GM18951 (cell line): ENCODE measurements around the gene RANGRF.

Experiments
- POLR2A ChIP-seq: IDR thresholded peaks from 4 replicates; pipeline ENCODE4 v1.6.1; 2011; ENCODE audit warnings: mild to moderate bottlenecking; ENCODE audit not compliant: insufficient read length, insufficient read depth; ENCODE audit errors: extremely low read depth
- in situ Hi-C: fragments of 300-500 bp; cut with MboI; formaldehyde crosslinking; loops from one replicate; pipeline ENCODE4 v1.12.0; 2022; ENCODE audit warnings: low sequenced_read_pairs, mixed read lengths, inconsistent platforms; ENCODE audit not compliant: unreplicated experiment

Gene RANGRF

DNA sequence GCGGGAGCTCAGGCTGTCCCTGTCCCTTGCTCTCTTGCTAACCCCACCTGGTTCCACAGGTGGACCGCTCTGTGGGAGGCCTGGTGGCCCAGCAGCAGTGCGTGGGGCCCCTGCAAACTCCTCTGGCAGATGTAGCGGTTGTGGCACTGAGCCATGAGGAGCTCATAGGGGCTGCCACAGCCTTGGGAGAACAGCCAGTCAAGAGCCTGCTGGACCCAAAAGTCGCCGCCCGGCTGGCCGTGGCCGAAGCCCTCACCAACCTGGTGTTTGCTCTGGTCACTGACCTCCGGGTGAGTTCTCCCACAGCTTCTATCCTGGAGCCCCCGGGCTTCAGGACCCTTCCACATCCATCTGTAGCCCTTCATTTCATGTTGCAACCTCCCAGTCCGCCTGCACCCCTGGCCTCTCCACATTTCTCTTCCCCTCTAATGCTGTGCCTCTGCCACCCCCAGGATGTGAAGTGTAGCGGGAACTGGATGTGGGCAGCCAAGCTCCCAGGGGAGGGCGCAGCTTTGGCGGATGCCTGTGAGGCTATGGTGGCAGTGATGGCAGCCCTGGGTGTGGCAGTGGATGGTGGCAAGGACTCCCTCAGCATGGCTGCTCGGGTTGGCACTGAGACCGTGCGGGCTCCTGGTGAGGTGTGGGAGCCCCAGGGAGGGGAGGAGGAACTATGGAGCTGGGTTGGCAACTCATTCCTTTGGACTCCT, 23.5 kb upstream of the RANGRF start:
- in situ Hi-C loops, result no loop called here
- TF ChIP-seq POLR2A, result no peak

DNA sequence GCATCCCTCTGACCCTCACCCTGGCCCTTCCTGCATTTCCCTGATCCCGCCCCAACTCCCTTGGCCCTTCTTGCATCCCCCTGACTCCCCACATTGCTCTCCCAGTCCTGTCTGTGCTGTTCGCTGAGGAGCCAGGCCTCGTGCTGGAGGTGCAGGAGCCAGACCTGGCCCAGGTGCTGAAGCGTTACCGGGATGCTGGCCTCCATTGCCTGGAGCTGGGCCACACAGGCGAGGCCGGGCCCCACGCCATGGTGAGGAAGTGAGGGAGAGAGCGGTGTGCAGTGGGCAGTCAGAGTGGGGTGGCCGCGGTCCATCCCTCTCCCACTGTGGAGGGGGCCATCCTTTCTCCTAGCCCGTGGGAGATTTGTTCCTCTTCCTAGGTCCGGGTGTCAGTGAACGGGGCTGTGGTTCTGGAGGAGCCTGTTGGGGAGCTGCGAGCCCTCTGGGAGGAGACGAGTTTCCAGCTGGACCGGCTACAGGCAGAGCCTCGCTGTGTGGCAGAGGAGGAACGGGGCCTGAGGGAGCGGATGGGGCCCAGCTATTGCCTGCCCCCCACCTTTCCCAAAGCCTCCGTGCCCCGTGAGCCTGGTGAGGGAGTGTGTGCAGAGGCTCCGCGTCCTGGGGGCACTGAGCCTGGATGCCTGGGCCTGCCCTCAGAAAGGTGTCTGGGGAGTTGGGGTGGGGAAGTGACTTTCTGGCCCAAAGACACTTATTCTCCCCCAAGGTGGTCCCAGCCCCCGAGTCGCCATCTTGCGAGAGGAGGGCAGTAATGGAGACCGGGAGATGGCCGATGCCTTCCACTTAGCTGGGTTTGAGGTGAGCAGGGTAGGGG, 21.6 kb upstream of the RANGRF start:
- TF ChIP-seq POLR2A, result no peak
- in situ Hi-C loops, result no loop called here

DNA sequence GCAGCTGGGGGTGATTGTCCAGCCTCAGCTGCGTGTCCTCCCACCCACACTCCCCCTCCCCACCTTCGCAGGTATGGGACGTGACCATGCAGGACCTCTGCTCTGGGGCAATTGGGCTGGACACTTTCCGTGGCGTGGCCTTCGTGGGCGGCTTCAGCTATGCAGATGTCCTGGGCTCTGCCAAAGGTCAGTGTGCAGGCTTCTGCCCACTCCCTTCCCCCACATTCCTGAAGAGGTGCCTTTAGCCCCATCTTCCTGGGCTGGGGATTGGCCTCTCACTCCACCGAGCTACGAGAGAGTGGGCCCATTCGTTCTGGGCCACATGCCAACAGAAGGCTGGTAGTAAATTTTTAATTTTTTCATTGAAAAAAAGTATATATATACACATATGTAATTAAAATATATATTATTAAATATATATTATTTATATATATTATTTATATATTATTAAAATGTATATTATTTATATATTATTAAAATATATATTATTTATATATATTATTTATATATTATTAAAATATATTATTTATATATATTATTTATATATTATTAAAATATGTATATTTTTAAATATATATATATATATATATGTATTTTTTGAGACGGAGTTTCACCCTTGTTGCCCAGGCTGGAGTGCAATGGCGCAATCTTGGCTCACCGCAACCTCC, 20.9 kb upstream of the RANGRF start:
- in situ Hi-C loops, result no loop called here
- TF ChIP-seq POLR2A, result no peak

DNA sequence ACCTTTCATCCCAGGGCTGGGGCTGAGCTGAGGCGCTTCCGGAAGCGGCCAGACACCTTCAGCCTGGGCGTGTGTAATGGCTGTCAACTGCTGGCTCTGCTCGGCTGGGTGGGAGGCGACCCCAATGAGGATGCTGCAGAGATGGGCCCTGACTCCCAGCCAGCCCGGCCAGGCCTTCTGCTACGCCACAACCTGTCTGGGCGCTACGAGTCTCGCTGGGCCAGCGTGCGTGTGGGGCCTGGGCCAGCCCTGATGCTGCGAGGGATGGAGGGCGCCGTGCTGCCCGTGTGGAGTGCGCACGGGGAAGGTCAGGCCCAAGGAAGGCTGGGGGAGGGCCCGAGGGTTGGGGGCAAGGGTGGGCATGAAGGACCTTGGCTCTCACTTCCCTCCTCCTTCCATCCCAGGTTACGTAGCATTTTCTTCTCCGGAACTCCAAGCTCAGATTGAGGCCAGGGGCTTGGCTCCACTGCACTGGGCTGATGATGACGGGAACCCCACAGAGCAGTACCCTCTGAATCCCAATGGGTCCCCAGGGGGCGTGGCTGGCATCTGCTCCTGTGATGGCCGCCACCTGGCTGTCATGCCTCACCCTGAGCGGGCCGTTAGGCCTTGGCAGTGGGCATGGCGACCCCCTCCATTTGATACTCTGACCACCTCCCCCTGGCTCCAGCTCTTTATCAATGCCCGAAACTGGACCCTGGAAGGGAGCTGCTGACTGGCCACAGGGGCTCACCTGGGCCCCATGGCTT, 19.7 kb upstream of the RANGRF start:
- in situ Hi-C loops, result no loop called here
- no peak for TF ChIP-seq POLR2A

DNA sequence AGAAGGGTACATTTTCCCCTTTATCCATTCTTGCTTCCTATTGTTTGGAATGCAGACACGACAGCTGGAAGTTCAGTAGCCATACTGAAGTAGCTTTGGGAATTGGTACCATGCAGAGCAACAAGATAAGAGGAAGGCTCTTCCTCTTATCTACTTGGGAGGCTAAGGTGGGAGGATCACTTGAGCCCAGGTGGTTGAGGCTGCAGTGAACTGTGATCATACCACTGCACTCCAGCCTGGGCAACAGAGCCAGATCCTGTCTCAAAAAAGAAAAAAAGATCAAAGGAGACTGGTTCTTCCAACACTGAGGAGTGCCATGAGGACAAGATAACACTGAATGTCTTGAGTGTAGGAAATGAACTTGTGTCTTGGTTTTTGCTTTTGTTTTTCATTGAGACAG, 16.0 kb upstream of the RANGRF start:
- TF ChIP-seq POLR2A, result no peak
- in situ Hi-C loops, result no loop called here

DNA sequence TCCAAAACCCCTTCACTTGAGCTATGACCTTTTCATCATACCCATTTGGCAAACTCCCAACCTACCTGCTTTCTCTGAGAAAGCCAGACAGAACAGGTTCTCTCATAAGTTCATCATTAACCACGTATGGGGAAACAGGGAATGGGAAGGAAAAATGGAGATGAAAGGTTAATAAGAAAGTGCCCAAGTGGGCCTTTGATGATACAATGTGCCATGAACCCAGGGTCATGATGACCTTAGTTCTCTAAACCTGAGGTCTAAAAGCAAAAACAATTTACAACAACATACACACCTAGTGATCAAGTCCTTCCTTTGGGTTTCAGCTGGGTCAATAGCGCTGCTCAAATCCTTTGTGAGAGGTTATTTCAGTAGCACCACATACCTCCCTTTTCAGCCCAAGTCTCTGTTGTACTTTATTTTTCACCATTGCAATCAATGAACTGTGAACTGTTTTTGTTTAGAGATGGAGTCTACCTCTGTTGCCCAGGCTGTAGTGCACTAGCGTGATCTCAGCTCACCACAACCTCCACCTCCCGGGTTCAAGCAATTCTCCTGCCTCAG, 14.5 kb upstream of the RANGRF start:
- no peak for TF ChIP-seq POLR2A
- in situ Hi-C loops, result no loop called here

DNA sequence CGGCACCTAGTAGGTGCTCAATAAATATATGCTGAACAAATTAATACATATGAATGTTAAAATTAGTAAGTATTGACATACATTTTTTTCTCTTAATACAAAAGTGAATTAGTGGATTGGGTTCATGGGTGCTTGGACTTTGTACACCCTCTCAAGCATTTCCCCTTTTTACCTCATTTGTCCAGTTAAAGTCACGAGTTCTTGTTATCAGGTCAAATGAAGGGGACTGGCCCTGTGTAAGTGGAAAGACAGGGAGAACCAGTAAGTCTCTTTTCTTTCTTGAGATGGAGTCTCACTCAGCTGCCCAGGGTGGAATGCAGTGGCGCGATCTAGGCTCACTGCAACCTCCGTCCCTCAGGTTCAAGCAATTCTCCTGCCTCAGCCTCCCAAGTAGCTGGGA, 13.7 kb upstream of the RANGRF start:
- in situ Hi-C loops, result no loop called here
- TF ChIP-seq POLR2A, result no peak

DNA sequence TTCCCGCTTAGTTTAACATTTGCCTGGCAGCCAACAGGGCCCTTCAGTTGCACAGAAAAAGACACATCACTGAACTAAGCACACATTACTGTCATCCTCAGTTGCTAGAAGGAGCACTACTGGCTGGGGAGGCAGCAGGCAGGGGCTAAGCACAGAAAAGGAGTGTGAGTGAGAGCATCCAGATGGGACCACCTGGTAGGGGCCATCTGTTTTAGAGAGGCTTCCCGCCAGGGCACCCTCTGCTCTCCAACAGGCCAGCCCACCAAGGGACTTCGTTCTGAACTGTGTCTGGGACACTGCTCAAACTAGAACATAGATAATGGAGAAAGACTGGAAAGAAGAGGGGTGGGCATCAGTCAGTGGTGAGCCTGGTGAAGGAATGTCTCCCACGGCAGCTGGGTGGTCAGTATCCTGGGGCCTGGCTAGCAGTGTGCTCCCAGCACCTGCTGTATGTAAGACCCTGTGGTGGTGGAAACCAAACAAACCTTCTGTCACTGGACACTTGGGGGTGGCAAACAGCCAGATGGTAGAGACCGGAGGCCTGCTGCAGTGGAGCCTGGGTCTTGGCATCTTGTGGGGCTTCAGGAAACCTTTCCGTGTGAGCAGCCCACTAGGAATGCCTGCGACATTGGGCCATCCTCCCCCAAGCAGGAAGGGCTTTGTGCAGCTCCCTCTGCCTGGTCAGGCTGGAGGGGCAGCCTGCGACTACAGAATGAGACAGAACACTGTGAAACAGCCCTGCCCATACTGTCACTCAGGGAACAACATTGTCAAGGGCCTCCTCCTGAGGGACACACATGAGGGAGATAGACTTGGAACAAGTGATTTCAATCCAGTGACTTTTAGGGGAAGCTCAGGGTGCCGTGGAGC, 12.8 kb upstream of the RANGRF start:
- in situ Hi-C loops, result no loop called here
- TF ChIP-seq POLR2A, result no peak

DNA sequence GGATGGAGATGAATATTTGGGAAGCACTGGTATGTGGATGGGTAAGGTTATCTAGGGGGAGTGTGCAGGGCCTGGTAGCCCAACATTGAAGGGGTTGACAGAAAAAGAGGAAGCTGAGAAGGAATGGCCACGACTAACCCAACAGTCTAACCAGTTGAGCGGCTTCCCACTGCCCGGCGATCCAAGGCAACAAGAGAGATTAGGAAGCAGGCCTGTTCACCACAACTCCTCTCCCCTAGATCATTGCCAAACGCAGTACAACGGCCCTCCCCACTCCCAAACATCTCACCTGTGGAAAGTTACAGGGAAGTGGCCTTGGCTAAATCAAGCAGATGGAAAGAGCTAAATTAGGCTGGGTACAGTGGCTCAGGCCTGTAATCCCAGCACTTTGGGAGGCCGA, 11.2 kb upstream of the RANGRF start:
- TF ChIP-seq POLR2A, result no peak
- in situ Hi-C loops, result no loop called here

DNA sequence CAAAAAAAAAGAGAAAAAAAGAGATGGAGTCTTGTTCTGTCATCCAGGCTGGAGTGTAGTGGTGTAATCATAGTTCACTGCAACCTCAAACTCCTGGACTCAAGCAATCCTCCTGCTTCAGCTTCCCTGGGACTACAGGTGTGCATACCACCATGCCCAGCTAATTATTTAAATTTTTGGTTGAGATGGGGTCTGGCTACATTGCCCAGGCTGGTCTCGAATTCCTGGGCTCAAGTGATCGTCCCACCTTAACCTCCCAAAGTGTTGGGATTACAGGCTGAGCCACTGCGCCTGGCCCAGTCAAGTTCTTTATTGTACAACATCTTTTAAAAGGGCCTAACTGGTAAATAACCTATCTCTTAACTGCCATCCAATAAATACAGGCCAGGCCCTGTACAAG, 6.1 kb upstream of the RANGRF start:
- TF ChIP-seq POLR2A, result no peak
- in situ Hi-C loops, result no loop called here

DNA sequence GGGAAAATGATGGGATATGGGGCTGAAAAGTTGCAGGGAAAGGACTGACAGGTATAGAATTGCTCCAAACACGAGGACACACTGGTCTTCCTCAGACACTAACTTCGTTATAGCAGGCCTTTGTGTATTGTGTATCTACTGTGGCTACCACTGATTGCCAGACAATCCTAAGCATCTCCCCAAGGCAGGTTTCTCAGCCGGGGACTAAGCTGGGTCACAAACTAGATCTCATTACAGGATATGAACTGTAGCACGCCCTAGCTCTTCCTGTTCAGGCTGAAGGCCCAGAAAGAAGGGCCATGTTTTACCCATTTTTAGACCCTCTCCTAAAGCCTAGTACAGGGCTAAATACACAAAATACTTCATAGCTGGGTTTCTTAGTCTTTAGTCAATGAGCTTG, 5.1 kb upstream of the RANGRF start:
- in situ Hi-C loops, result no loop called here
- no peak for TF ChIP-seq POLR2A

DNA sequence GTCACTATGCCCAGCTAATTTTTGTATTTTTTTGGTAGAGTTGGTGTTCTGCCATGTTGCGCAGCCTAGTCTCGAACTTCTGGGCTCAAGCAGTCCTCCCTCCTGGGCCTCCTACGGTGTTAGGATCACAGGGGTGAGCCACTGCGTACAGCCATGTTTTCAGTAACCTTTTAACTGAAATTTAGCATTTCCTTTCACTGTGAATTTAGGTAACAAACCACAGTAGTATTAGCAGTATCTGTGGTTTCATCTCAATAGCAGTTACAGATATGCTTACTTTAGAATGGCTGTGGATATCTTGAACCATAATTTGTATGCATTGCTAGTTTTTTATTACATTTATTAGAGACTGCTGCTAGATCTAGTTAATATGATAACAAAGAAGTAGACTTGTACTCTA, 4.3 kb upstream of the RANGRF start:
- in situ Hi-C loops, result no loop called here
- no peak for TF ChIP-seq POLR2A
